OCI-LY3 (cell line): ENCODE data around the gene KRTAP13-2.

ENCODE experiments used
- H2AFZ ChIP-seq: fragments of 200-600, 300-600 bp; shearing (Covaris generic); 2 replicates; pipeline ENCODE4 v1.6.0; 2014; ENCODE audit warnings: antibody characterized with exemption, low read depth, low read length
- H3K27ac ChIP-seq: fragments of 200-600, 300-600 bp; sonication (generic); 2 replicates; pipeline ENCODE4 v1.5.1; 2014; ENCODE audit warnings: mild to moderate bottlenecking, low read length, moderate library complexity, mixed read lengths
- H3K27me3 ChIP-seq: fragments of 200-600, 300-600 bp; sonication (generic); 2 replicates; pipeline ENCODE4 v1.6.1; 2014; ENCODE audit warnings: low read depth, low read length, mixed read lengths
- H3K36me3 ChIP-seq: fragments of 200-600, 300-600 bp; sonication (generic); replicated peaks from 2 replicates; pipeline ENCODE3; 2014; ENCODE audit warnings: low read depth, low read length, mixed read lengths
- H3K4me1 ChIP-seq: fragments of 300-600, 200-600 bp; sonication (generic); 2 replicates; pipeline ENCODE4 v1.6.1; 2014; ENCODE audit warnings: low read length, mixed read lengths
- H3K4me2 ChIP-seq: fragments of 200-600, 300-600 bp; sonication (generic); 2 replicates; pipeline ENCODE4 v1.6.1; 2014; ENCODE audit warnings: low read length, mixed read lengths
- H3K4me3 ChIP-seq: fragments of 300-600, 200-600 bp; sonication (generic); 2 replicates; pipeline ENCODE4 v1.5.1; 2014; ENCODE audit warnings: antibody characterized with exemption, mild to moderate bottlenecking, low read length, moderate library complexity
- H3K79me2 ChIP-seq: fragments of 300-600, 200-600 bp; shearing (Covaris generic); 2 replicates; pipeline ENCODE4 v1.6.1; 2014; ENCODE audit warnings: mild to moderate bottlenecking, low read length, mixed read lengths
- H3K9ac ChIP-seq: fragments of 300-600, 200-600 bp; shearing (Covaris generic); 2 replicates; pipeline ENCODE4 v1.6.0; 2014; ENCODE audit warnings: mild to moderate bottlenecking, low read length, moderate library complexity
- H3K9me3 ChIP-seq: fragments of 200-600, 300-600 bp; shearing (Covaris generic); 2 replicates; pipeline ENCODE4 v1.6.1; 2014; ENCODE audit warnings: low read length, mixed read lengths; ENCODE audit not compliant: insufficient read depth
- H4K20me1 ChIP-seq: fragments of 200-600, 300-600 bp; sonication (generic); 2 replicates; pipeline ENCODE4 v1.6.1; 2016; ENCODE audit warnings: low read length, mixed read lengths; ENCODE audit not compliant: insufficient read depth
- CTCF ChIP-seq: fragments of 200-600, 300-600 bp; sonication (generic); IDR thresholded peaks from 2 replicates; pipeline ENCODE4 v1.5.1; 2014; ENCODE audit warnings: antibody characterized with exemption, low read length, low read depth
- EZH2phosphoT487 ChIP-seq: fragments of 200-600 bp; shearing (Covaris generic); IDR thresholded peaks from 2 replicates; pipeline ENCODE4 v1.6.1; 2018; ENCODE audit warnings: antibody characterized with exemption, mixed run types, low read depth

KRTAP13-2 gene

DNA sequence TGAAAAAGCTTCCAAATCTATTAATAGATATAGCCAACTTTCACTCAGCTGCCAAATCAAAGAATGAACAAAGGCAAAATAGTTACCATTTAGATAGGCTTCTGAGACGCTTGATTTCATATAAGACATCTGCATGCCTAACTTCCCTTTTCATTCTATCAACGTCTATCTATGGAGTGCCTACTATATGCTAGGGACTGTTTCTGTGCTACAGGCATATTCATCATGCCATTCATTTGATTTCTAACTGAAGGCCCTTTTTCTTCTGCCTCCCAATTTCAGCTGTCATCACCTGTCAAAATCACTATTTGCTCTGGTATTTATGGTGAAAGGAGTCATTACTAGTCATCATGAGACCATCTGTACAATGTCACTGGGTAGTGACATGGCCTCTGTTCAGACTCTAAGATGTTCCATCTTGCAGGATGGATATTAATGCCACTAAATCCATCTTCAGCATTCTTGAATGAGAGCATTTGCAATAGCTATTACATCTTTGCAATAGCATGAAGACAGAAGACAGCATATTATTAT, 19.5 kb upstream of the KRTAP13-2 start:
- TF ChIP-seq CTCF (no peak), EZH2phosphoT487 (no peak)
- no peak overlapping the region for H3K27ac ChIP-seq
- H2AFZ ChIP-seq, result no peak overlapping the region
- H3K79me2 ChIP-seq, result no peaks in the 10 kb centered on the region
- no peaks in the 10 kb centered on the region for H4K20me1 ChIP-seq
- H3K4me3 ChIP-seq, result no peak overlapping the region
- H3K4me1 ChIP-seq, result peaks cover 4% of the 10 kb centered on the region; the same call in 1 of the 2 replicates
- no peaks in the 10 kb centered on the region for H3K27me3 ChIP-seq
- no peak overlapping the region for H3K9ac ChIP-seq
- no peak overlapping the region for H3K4me2 ChIP-seq
- H3K36me3 ChIP-seq, result no peaks in the 10 kb centered on the region
- no peaks in the 10 kb centered on the region for H3K9me3 ChIP-seq

- no peaks in the 10 kb centered on the region; the same call in 1 of the 2 replicates for H3K4me1 ChIP-seq
- no peak overlapping the region for H3K27ac ChIP-seq
- H3K9me3 ChIP-seq, result no peaks in the 10 kb centered on the region
- no peaks in the 10 kb centered on the region for H3K79me2 ChIP-seq
- H3K4me2 ChIP-seq, result no peak overlapping the region
- H3K4me3 ChIP-seq, result no peak overlapping the region
- H3K27me3 ChIP-seq, result no peaks in the 10 kb centered on the region
- no peak overlapping the region for H3K9ac ChIP-seq
- no peaks in the 10 kb centered on the region for H4K20me1 ChIP-seq
- H3K36me3 ChIP-seq, result no peaks in the 10 kb centered on the region
- no peak overlapping the region for H2AFZ ChIP-seq
- no peak for TF ChIP-seq CTCF
- TF ChIP-seq EZH2phosphoT487, result no peak
Observed at GRCh38 chr21:30382201-30382600, 10.1 kb upstream of the KRTAP13-2 start.

- Histone ChIP-seq H2AFZ (no peak overlapping the region), H3K4me2 (no peak overlapping the region), H3K36me3 (no peaks in the 10 kb centered on the region), H3K79me2 (no peaks in the 10 kb centered on the region), H3K9ac (no peak overlapping the region), H3K4me3 (no peak overlapping the region), H3K4me1 (no peaks in the 10 kb centered on the region), H3K27me3 (no peaks in the 10 kb centered on the region), H3K27ac (no peak overlapping the region), H3K9me3 (no peaks in the 10 kb centered on the region), H4K20me1 (no peaks in the 10 kb centered on the region)
- TF ChIP-seq EZH2phosphoT487 (no peak), CTCF (no peak)
Observed at GRCh38 chr21:30355906-30356305, 16.2 kb downstream of the KRTAP13-2 start.

DNA sequence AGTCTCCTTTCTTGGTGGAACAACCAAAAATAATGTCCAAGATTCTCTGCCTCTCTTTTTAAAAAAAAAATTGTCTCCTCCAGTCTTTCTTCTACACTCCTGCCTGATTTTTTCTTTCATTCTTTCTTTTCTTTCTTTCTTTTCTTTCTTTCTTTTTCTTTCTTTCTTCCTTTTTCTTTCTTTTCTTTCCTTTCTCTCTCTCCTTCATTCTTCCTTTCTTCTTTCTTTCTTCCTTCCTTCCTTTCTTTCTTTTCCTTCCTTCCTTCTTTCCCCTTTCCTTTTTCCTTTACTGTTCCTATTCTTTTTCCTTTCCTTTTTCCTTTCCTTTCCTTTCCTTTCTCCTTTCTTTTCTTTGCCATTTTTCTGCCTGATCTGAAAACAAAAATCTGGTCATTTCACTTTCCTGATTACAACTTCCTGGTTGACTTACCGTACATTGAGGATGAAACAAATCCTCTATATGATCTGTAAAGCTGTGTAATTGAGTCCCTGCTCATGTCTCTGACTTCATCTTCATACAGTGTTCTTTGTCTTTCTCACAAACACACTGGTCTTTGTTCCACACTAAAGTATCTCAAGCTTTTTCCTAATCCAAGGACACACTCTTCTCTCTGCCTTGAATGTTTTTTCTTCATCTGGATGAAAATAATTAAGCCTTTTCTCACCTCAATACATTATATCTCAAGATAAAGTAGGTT, 17.6 kb downstream of the KRTAP13-2 start:
- no peak for TF ChIP-seq CTCF
- no peak for TF ChIP-seq EZH2phosphoT487
- no peaks in the 10 kb centered on the region for H3K36me3 ChIP-seq
- no peak overlapping the region for H2AFZ ChIP-seq
- no peaks in the 10 kb centered on the region for H3K79me2 ChIP-seq
- no peak overlapping the region for H3K27ac ChIP-seq
- no peak overlapping the region for H3K4me2 ChIP-seq
- H3K9ac ChIP-seq, result no peak overlapping the region
- H3K4me3 ChIP-seq, result no peak overlapping the region
- H3K27me3 ChIP-seq, result no peaks in the 10 kb centered on the region
- no peaks in the 10 kb centered on the region for H3K9me3 ChIP-seq
- H3K4me1 ChIP-seq, result no peaks in the 10 kb centered on the region
- no peaks in the 10 kb centered on the region for H4K20me1 ChIP-seq
